Astrocyte (in vitro differentiated cells and primary cell): ENCODE measurements around the gene NKAP. TPM values are rescaled to one million over a fixed set of nuclear protein-coding genes. Genes with fewer than 3 reads are reported as not detected.

Experiments
- DNase-seq: peaks from one replicate; pipeline ENCODE4 v3.0.0-alpha.2; 2010; ENCODE audit warnings: low read depth
- FAIRE-seq: peaks from 2 replicates; lab custom pipeline; 2011; peaks lifted over from hg19 to GRCh38; lab: Jason Lieb, UNC
- H2AFZ ChIP-seq: 2 replicates; pipeline ENCODE4 v1.6.0; 2012; ENCODE audit warnings: low read depth, low read length, inconsistent platforms
- H3K27ac ChIP-seq: 2 replicates; pipeline ENCODE4 v1.5.1; 2011; ENCODE audit warnings: low read depth, low read length, inconsistent platforms
- H3K27me3 ChIP-seq: 2 replicates; pipeline ENCODE4 v1.6.0; 2011; ENCODE audit warnings: low read length, inconsistent platforms; ENCODE audit not compliant: insufficient read depth
- H3K36me3 ChIP-seq: 2 replicates; pipeline ENCODE4 v1.5.1; 2011; ENCODE audit warnings: low read length, inconsistent platforms; ENCODE audit not compliant: insufficient read depth
- H3K4me1 ChIP-seq: 2 replicates; pipeline ENCODE4 v1.5.1; 2011; ENCODE audit warnings: low read length, inconsistent platforms; ENCODE audit not compliant: insufficient read depth
- H3K4me2 ChIP-seq: 2 replicates; pipeline ENCODE4 v1.6.0; 2012; ENCODE audit warnings: low read length, inconsistent platforms
- H3K4me3 ChIP-seq: 2 replicates; pipeline ENCODE4 v1.5.1; 2011; ENCODE audit warnings: low read depth, mild to moderate bottlenecking, low read length, inconsistent platforms; ENCODE audit not compliant: insufficient read depth
- H3K79me2 ChIP-seq: 2 replicates; pipeline ENCODE4 v1.6.0; 2012; ENCODE audit warnings: mild to moderate bottlenecking, low read length, inconsistent platforms; ENCODE audit not compliant: insufficient read depth
- H3K9ac ChIP-seq: 2 replicates; pipeline ENCODE4 v1.6.0; 2012; ENCODE audit warnings: mild to moderate bottlenecking, low read length, inconsistent platforms
- H3K9me3 ChIP-seq: 2 replicates; pipeline ENCODE4 v1.5.1; 2012; ENCODE audit warnings: low read depth, mild to moderate bottlenecking, low read length, inconsistent platforms; ENCODE audit not compliant: insufficient read depth
- H4K20me1 ChIP-seq: 2 replicates; pipeline ENCODE4 v1.6.0; 2012; ENCODE audit warnings: low read length, inconsistent platforms; ENCODE audit not compliant: insufficient read depth
- H3K27ac Mint-ChIP-seq: one replicate; pipeline ENCODE4 v1.8.0; 2021; ENCODE audit warnings: mild to moderate bottlenecking, mixed read lengths; ENCODE audit not compliant: unreplicated experiment
- H3K27me3 Mint-ChIP-seq: one replicate; pipeline ENCODE4 v1.8.0; 2021; ENCODE audit warnings: low read depth, mixed read lengths; ENCODE audit not compliant: unreplicated experiment
- H3K36me3 Mint-ChIP-seq: one replicate; pipeline ENCODE4 v1.8.0; 2021; ENCODE audit warnings: low read depth, mixed read lengths; ENCODE audit not compliant: unreplicated experiment
- H3K4me1 Mint-ChIP-seq: one replicate; pipeline ENCODE4 v1.8.0; 2021; ENCODE audit warnings: low read depth, mixed read lengths; ENCODE audit not compliant: unreplicated experiment
- H3K4me3 Mint-ChIP-seq: one replicate; pipeline ENCODE4 v1.8.0; 2021; ENCODE audit warnings: mild to moderate bottlenecking, moderate library complexity, mixed read lengths; ENCODE audit not compliant: unreplicated experiment
- H3K9me3 Mint-ChIP-seq: one replicate; pipeline ENCODE4 v1.8.0; 2021; ENCODE audit warnings: mild to moderate bottlenecking, mixed read lengths; ENCODE audit not compliant: unreplicated experiment
- CTCF ChIP-seq: IDR thresholded peaks from 2 replicates; pipeline ENCODE4 v1.5.1; 2011; ENCODE audit warnings: low read depth, mild to moderate bottlenecking, inconsistent platforms, low read length, moderate library complexity; ENCODE audit not compliant: insufficient read depth
- EZH2 ChIP-seq: IDR thresholded peaks from 2 replicates; pipeline ENCODE4 v1.6.1; 2012; ENCODE audit warnings: mild to moderate bottlenecking, low read length, inconsistent platforms; ENCODE audit not compliant: insufficient read depth
- total RNA-seq: library from RNA; stranded (reverse); gene quantifications from 2 replicates; pipeline ENCODE4 v1.2.1, GENCODE V29; 2021

The NKAP gene
- total RNA-seq, 1 donor from 2014 or later = 7.1 TPM

DNA sequence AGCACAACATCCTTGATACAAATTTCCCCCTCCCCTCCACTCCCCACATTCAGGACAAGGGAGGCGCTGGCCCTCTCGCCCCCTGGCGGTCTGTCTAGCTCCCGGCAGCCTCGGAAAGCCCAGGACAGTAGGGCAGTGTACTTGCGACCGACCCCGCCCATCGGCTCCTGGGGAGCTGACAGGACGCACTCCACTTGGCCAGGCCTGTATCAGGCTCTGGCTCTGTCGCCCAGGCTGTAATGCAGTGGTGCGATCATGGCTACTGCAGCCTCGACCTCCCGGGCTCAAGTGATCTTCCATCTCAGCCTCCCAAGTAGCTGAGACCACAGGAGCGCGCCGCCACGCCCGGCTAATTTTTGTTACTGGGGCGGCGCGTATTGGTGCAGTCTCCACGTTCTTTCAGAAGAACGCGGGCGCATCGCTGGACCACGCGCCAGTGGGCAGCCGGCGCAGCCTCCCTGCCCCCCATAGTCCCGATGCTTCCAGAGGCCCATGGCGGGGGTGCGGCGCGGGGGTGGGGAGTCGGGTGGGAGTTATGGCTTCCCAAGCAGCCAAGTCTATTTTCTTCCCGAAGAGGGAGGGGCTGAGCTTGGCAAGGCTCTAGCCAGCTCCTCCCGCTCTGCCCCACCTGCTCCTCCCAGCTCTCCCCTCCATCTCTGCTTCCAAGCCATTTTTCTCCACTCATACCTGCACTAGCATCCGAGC is 55.7 kb downstream of the NKAP start:
- H4K20me1 ChIP-seq = no peaks in the 10 kb centered on the region
- H3K27ac ChIP-seq = no peak overlapping the region
- H3K9ac ChIP-seq = no peak overlapping the region
- H3K36me3 Mint-ChIP-seq = no peaks in the 10 kb centered on the region
- peak overlapping the region; percentile 66 for H2AFZ ChIP-seq
- H3K36me3 ChIP-seq = no peaks in the 10 kb centered on the region
- H3K27me3 ChIP-seq = no peaks in the 10 kb centered on the region
- no peak overlapping the region for H3K27ac Mint-ChIP-seq
- DNase-seq (peak; percentile 30), FAIRE-seq (no peak)
- H3K4me3 Mint-ChIP-seq = no peak overlapping the region
- no peaks in the 10 kb centered on the region for H3K9me3 ChIP-seq
- peak overlapping the region; percentile 76 for H3K4me2 ChIP-seq
- H3K27me3 Mint-ChIP-seq = no peaks in the 10 kb centered on the region
- H3K4me1 Mint-ChIP-seq = peaks cover 8% of the 10 kb centered on the region
- H3K79me2 ChIP-seq = no peaks in the 10 kb centered on the region
- H3K4me3 ChIP-seq = peak overlapping the region; percentile 37
- H3K4me1 ChIP-seq = peaks cover 2% of the 10 kb centered on the region
- TF ChIP-seq CTCF (peak; percentile 33), EZH2 (no peak)
- no peaks in the 10 kb centered on the region for H3K9me3 Mint-ChIP-seq

DNA sequence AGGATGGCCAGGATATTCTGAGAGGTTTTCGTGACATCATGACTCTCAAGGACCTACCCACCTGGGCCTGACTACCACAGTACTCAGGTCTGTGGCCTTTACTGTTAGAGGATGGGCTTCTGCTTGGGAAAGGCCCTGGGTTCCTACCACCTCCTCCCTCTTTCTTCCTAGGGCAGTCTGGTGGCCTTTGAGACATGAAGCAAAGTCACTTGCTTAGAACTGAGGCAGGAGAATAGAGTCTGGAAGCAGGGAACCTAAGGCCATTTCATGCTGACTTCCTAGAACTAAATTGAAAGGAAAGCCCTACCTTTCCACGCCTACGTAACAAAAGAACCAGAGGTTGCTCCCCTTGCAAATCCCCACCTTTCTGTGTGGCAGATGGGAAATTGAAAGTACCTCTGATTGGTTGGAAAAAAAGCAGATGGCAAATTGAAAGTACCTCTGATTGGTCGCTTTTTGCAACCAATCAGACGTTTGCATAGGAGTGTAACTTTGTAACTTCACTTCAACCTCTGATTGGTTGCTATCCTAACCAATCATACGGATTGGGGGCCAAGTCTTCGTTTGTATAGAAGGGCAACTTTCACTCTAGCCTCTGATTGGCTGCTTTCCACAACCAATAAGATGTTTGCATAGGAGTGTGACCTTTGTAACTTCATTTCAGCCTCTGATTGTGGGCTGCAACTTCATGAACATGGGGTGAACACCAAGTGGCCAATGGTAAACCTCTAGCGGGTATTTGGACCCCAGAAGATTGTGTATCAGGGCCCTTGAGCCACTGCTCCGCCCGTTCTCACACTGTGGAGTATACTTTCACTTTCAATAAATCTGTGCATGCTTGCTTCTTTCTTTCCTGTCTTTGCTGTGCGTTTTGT is 57.8 kb downstream of the NKAP start:
- DNase-seq = no peak
- H2AFZ ChIP-seq = no peak overlapping the region
- no peak overlapping the region for H3K9ac ChIP-seq
- no peaks in the 10 kb centered on the region for H3K9me3 ChIP-seq
- no peaks in the 10 kb centered on the region for H3K36me3 Mint-ChIP-seq
- no peaks in the 10 kb centered on the region for H3K4me1 Mint-ChIP-seq
- H3K27me3 ChIP-seq = no peaks in the 10 kb centered on the region
- no peaks in the 10 kb centered on the region for H3K9me3 Mint-ChIP-seq
- no peak overlapping the region for H3K4me2 ChIP-seq
- no peaks in the 10 kb centered on the region for H4K20me1 ChIP-seq
- H3K27ac Mint-ChIP-seq = no peak overlapping the region
- H3K4me1 ChIP-seq = peaks cover 2% of the 10 kb centered on the region
- peak; percentile 96 for FAIRE-seq
- no peaks in the 10 kb centered on the region for H3K27me3 Mint-ChIP-seq
- no peak overlapping the region for H3K4me3 Mint-ChIP-seq
- no peak overlapping the region for H3K4me3 ChIP-seq
- TF ChIP-seq EZH2 (no peak), CTCF (no peak)
- H3K27ac ChIP-seq = no peak overlapping the region
- H3K79me2 ChIP-seq = no peaks in the 10 kb centered on the region
- H3K36me3 ChIP-seq = no peaks in the 10 kb centered on the region
